HG02798 (cell line): ENCODE results near the gene COL1A2.
A peak's percentile ranks its signal among the peaks of the same experiment; 100 is the strongest.

ENCODE experiments used
- ATAC-seq: cut with Tn5 transposase; IDR thresholded peaks from one replicate; pipeline ENCODE4 v1.9.1; 2021; ENCODE audit warnings: mild to moderate bottlenecking; ENCODE audit not compliant: unreplicated experiment, poor library complexity

The COL1A2 gene

GRCh38 chr7:94431619-94432280 lies 37.1 kb downstream of the COL1A2 start:
- ATAC-seq: no peak

- ATAC-seq: no peak
Observed at GRCh38 chr7:94432281-94432670, 37.6 kb downstream of the COL1A2 start.

GRCh38 chr7:94432817-94433216 lies 38.1 kb downstream of the COL1A2 start:
- ATAC-seq: no peak

- no peak for ATAC-seq
Observed at GRCh38 chr7:94433224-94433623, 38.5 kb downstream of the COL1A2 start.

- no peak for ATAC-seq
Observed at GRCh38 chr7:94434042-94434441, 39.3 kb downstream of the COL1A2 start.

- ATAC-seq: peak; percentile 96
Observed at GRCh38 chr7:94436018-94436604, 41.4 kb downstream of the COL1A2 start.

- ATAC-seq: no peak
Observed at GRCh38 chr7:94436700-94437099, 42.0 kb downstream of the COL1A2 start.

GRCh38 chr7:94439893-94440381 lies 45.2 kb downstream of the COL1A2 start:
- ATAC-seq: no peak

GRCh38 chr7:94440451-94441039 lies 45.9 kb downstream of the COL1A2 start:
- ATAC-seq: no peak

GRCh38 chr7:94441138-94441537 lies 46.4 kb downstream of the COL1A2 start:
- no peak for ATAC-seq

GRCh38 chr7:94442639-94443038 lies 47.9 kb downstream of the COL1A2 start:
- no peak for ATAC-seq

- ATAC-seq: no peak
Observed at GRCh38 chr7:94444813-94445212, 50.1 kb downstream of the COL1A2 start.

GRCh38 chr7:94445696-94446194 lies 51.0 kb downstream of the COL1A2 start:
- ATAC-seq: no peak

- ATAC-seq: no peak
Observed at GRCh38 chr7:94446308-94446707, 51.6 kb downstream of the COL1A2 start.

- peak; percentile 76 for ATAC-seq
Observed at GRCh38 chr7:94449151-94449725, 54.5 kb downstream of the COL1A2 start.

GRCh38 chr7:94450044-94450697 lies 55.5 kb downstream of the COL1A2 start:
- no peak for ATAC-seq

- ATAC-seq: no peak
Observed at GRCh38 chr7:94451187-94451586, 56.5 kb downstream of the COL1A2 start.

GRCh38 chr7:94452239-94452638 lies 57.5 kb downstream of the COL1A2 start:
- no peak for ATAC-seq

- ATAC-seq: no peak
Observed at GRCh38 chr7:94453898-94454297, 59.2 kb downstream of the COL1A2 start.

- no peak for ATAC-seq
Observed at GRCh38 chr7:94458041-94458440, 63.3 kb downstream of the COL1A2 start.

GRCh38 chr7:94466516-94466915 lies 71.8 kb downstream of the COL1A2 start:
- no peak for ATAC-seq
